Calu3 (cell line): ENCODE measurements around the gene IFNG-AS1. TPM values are rescaled to one million over a fixed set of nuclear protein-coding genes. Genes with fewer than 3 reads are reported as not detected.

Experiments
- BruUV-seq: library from RNA; stranded (reverse); fragments of 400-500 nt; replicated peaks from 2 replicates; lab custom pipeline; 2021; lab: Mats Ljungman, UMichigan
- CTCF ChIA-PET: fragments of 300-600 bp; sonication (Branson Sonifier 250); formaldehyde crosslinking; loops from one replicate; lab custom pipeline; 2022; ENCODE audit warnings: antibody characterized with exemption; lab: Charles Lee
- DNase-seq: peaks from one replicate; pipeline ENCODE4 v3.0.0; 2022
- H3K27ac Mint-ChIP-seq: one replicate; pipeline ENCODE4 v1.8.0; 2022; ENCODE audit warnings: mixed read lengths; ENCODE audit not compliant: unreplicated experiment
- H3K27me3 Mint-ChIP-seq: one replicate; pipeline ENCODE4 v1.8.0; 2022; ENCODE audit warnings: mixed read lengths; ENCODE audit not compliant: unreplicated experiment
- H3K36me3 Mint-ChIP-seq: one replicate; pipeline ENCODE4 v1.8.0; 2022; ENCODE audit warnings: mild to moderate bottlenecking, moderate library complexity, mixed read lengths; ENCODE audit not compliant: insufficient read depth, unreplicated experiment
- H3K4me1 Mint-ChIP-seq: one replicate; pipeline ENCODE4 v1.8.0; 2022; ENCODE audit warnings: mild to moderate bottlenecking, low read depth, mixed read lengths; ENCODE audit not compliant: unreplicated experiment
- H3K4me3 Mint-ChIP-seq: one replicate; pipeline ENCODE4 v1.8.0; 2022; ENCODE audit warnings: mild to moderate bottlenecking, low read depth, moderate library complexity, mixed read lengths; ENCODE audit not compliant: unreplicated experiment
- H3K9me3 Mint-ChIP-seq: one replicate; pipeline ENCODE4 v1.8.0; 2022; ENCODE audit warnings: low read depth, mixed read lengths; ENCODE audit not compliant: unreplicated experiment
- intact Hi-C: fragments of 100-400 bp; cut with micrococcal nuclease; formaldehyde crosslinking; loops from one replicate; pipeline ENCODE4 v1.10.0; 2022; ENCODE audit not compliant: unreplicated experiment
- total RNA-seq: library from RNA; stranded (reverse); gene quantifications from 2 replicates; pipeline ENCODE4 v1.2.3, GENCODE V29; 2022
- TF ChIP-seq, protein P1 (sequence below): fragments of 200-600 bp; IDR thresholded peaks from one replicate; pipeline ENCODE4 v1.8.0; 2022; ENCODE audit warnings: antibody characterized with exemption; ENCODE audit not compliant: unreplicated experiment

The IFNG-AS1 gene
- total RNA-seq, 1 experiment from 2014 or later = not detected

- CTCF ChIA-PET = no interaction called here
- intact Hi-C loops = no loop called here
Measured at GRCh38 chr12:68020699-68021098, 31.5 kb downstream of the IFNG-AS1 start.

DNA sequence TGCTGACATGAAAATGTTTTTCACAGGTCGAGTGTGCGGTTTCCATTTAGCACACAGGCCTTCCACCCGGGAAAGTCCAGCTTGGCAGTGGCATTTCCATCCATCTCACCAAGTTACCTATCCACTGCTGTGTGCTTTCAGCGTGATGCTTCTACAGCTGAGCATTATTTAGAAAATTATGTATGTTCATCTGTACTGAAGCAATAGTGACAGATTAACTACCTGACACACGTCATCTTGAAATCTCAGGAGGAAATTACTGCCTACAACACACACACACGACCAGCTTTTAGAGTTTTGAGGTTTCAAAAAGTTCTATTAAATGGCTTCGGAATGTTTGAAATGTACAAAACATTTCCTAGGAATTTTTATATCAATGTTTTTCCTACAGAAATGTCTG is 39.4 kb downstream of the IFNG-AS1 start:
- H3K27ac Mint-ChIP-seq = no peak overlapping the region
- TF ChIP-seq, protein P1, sequence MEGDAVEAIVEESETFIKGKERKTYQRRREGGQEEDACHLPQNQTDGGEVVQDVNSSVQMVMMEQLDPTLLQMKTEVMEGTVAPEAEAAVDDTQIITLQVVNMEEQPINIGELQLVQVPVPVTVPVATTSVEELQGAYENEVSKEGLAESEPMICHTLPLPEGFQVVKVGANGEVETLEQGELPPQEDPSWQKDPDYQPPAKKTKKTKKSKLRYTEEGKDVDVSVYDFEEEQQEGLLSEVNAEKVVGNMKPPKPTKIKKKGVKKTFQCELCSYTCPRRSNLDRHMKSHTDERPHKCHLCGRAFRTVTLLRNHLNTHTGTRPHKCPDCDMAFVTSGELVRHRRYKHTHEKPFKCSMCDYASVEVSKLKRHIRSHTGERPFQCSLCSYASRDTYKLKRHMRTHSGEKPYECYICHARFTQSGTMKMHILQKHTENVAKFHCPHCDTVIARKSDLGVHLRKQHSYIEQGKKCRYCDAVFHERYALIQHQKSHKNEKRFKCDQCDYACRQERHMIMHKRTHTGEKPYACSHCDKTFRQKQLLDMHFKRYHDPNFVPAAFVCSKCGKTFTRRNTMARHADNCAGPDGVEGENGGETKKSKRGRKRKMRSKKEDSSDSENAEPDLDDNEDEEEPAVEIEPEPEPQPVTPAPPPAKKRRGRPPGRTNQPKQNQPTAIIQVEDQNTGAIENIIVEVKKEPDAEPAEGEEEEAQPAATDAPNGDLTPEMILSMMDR = no peak
- H3K4me1 Mint-ChIP-seq = no peaks in the 10 kb centered on the region
- CTCF ChIA-PET = no interaction called here
- H3K9me3 Mint-ChIP-seq = peaks cover 3% of the 10 kb centered on the region
- intact Hi-C loops = no loop called here
- no TSS peak for BruUV-seq
- no peak for DNase-seq
- peaks cover 10% of the 10 kb centered on the region for H3K27me3 Mint-ChIP-seq
- H3K4me3 Mint-ChIP-seq = no peak overlapping the region
- H3K36me3 Mint-ChIP-seq = no peaks in the 10 kb centered on the region

More at GRCh38 chr12:68020699-68021098, 31.5 kb downstream of the IFNG-AS1 start:
- no peaks in the 10 kb centered on the region for H3K4me1 Mint-ChIP-seq
- H3K36me3 Mint-ChIP-seq = no peaks in the 10 kb centered on the region
- H3K27ac Mint-ChIP-seq = no peak overlapping the region
- TF ChIP-seq, protein P1 = no peak
- peaks cover 33% of the 10 kb centered on the region for H3K27me3 Mint-ChIP-seq
- BruUV-seq = no TSS peak
- peaks cover 3% of the 10 kb centered on the region for H3K9me3 Mint-ChIP-seq
- no peak overlapping the region for H3K4me3 Mint-ChIP-seq
- DNase-seq = no peak

GRCh38 chr12:68030248-68030647 is 41.0 kb downstream of the IFNG-AS1 start:
- TF ChIP-seq, protein P1 = no peak
- CTCF ChIA-PET = no interaction called here
- DNase-seq = no peak
- Mint-ChIP-seq H3K4me1 (peaks cover 8% of the 10 kb centered on the region), H3K9me3 (no peaks in the 10 kb centered on the region), H3K27me3 (no peaks in the 10 kb centered on the region), H3K4me3 (no peak overlapping the region), H3K27ac (no peak overlapping the region), H3K36me3 (no peaks in the 10 kb centered on the region)
- intact Hi-C loops = no loop called here
- no TSS peak for BruUV-seq

- no TSS peak for BruUV-seq
- Mint-ChIP-seq H3K27ac (no peak overlapping the region), H3K36me3 (no peaks in the 10 kb centered on the region), H3K4me3 (no peak overlapping the region), H3K4me1 (peaks cover 8% of the 10 kb centered on the region), H3K9me3 (peaks cover 2% of the 10 kb centered on the region), H3K27me3 (no peaks in the 10 kb centered on the region)
- TF ChIP-seq, protein P1 = no peak
- DNase-seq = no peak
- intact Hi-C loops = no loop called here
- CTCF ChIA-PET = no interaction called here
Measured at GRCh38 chr12:68031174-68031573, 41.9 kb downstream of the IFNG-AS1 start.
